Left ventricle myocardium inferior (tissue), 1 donor: ENCODE results near the gene SLAMF6. TPM values are rescaled to one million over a fixed set of nuclear protein-coding genes. Genes with fewer than 3 reads are reported as not detected.

ENCODE experiments used
- DNase-seq: peaks from one replicate; pipeline ENCODE4 v3.0.0-alpha.2; 2020
- H3K27ac ChIP-seq: fragments of 200-600 bp; replicated peaks from 2 replicates; pipeline ENCODE4 v1.8.0; 2021
- H3K27me3 ChIP-seq: fragments of 200-600 bp; 2 replicates; pipeline ENCODE4 v1.8.0; 2021; ENCODE audit warnings: low read depth
- H3K36me3 ChIP-seq: fragments of 200-600 bp; 2 replicates; pipeline ENCODE4 v1.8.0; 2021
- H3K4me1 ChIP-seq: fragments of 200-600 bp; 2 replicates; pipeline ENCODE4 v1.8.0; 2021
- H3K4me3 ChIP-seq: fragments of 200-600 bp; 2 replicates; pipeline ENCODE4 v1.8.0; 2021; ENCODE audit warnings: mild to moderate bottlenecking, moderate library complexity
- H3K9me3 ChIP-seq: fragments of 200-600 bp; replicated peaks from 2 replicates; pipeline ENCODE4 v1.8.0; 2021
- CTCF ChIP-seq: fragments of 200-600 bp; IDR thresholded peaks from 2 replicates; pipeline ENCODE4 v1.8.0; 2021; ENCODE audit warnings: antibody characterized with exemption, mild to moderate bottlenecking, borderline replicate concordance
- intact Hi-C: fragments of 100-400 bp; cut with micrococcal nuclease; formaldehyde crosslinking; loops from one replicate; pipeline ENCODE4 v1.11.0; 2022
- total RNA-seq: library from RNA; stranded (reverse); fragmentation: NEBNext Ultra II Directional; extraction: Animal tissue kit (Norgen Biotek cat#: 25700); gene quantifications from one replicate; pipeline ENCODE4 v1.2.1, GENCODE V29; 2021
- donor health status: DM: no; HTN: yes; CAD: no; lungs with severe emphysema.

Gene SLAMF6
- total RNA-seq, 1 donor from 2014 or later: 0.22 TPM

GRCh38 chr1:160454371-160455152 lies 68.5 kb downstream of the SLAMF6 start:
- intact Hi-C loops: no loop called here
- DNase-seq: no peak
- H3K36me3 ChIP-seq: no peaks in the 10 kb centered on the region
- H3K27ac ChIP-seq: no peak overlapping the region
- no peaks in the 10 kb centered on the region for H3K4me1 ChIP-seq
- peaks cover 21% of the 10 kb centered on the region for H3K27me3 ChIP-seq
- H3K4me3 ChIP-seq: no peak overlapping the region
- TF ChIP-seq CTCF: no peak
- no peaks in the 10 kb centered on the region for H3K9me3 ChIP-seq

DNA sequence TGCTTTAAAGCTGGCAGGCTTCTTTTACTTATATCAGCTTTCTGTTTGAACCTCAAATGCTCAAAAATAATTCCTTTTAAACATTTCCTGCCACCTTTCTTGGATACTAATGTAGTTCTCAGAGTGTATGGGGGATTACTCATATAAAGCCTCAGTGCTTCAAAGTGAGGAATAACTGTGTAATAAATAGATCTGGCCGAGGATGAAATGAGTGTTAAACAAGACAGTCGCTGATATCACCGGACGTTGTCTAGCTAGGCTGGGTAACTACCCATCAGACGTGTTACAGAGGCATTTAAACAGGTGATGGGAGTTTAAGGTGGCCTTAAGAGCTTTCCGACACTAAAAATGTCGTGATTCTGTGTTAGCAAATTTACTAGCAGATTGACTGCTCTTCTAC lies 69.6 kb downstream of the SLAMF6 start:
- no peak overlapping the region for H3K27ac ChIP-seq
- no peaks in the 10 kb centered on the region for H3K4me1 ChIP-seq
- H3K9me3 ChIP-seq: no peaks in the 10 kb centered on the region
- no peaks in the 10 kb centered on the region for H3K36me3 ChIP-seq
- no peak overlapping the region for H3K4me3 ChIP-seq
- peaks cover 18% of the 10 kb centered on the region for H3K27me3 ChIP-seq
- TF ChIP-seq CTCF: no peak
- no peak for DNase-seq
- intact Hi-C loops: no loop called here

GRCh38 chr1:160451859-160452232 lies 71.2 kb downstream of the SLAMF6 start:
- Histone ChIP-seq H3K36me3 (no peaks in the 10 kb centered on the region), H3K4me1 (peaks cover 5% of the 10 kb centered on the region), H3K9me3 (no peaks in the 10 kb centered on the region), H3K27me3 (peaks cover 18% of the 10 kb centered on the region), H3K4me3 (no peak overlapping the region), H3K27ac (no peak overlapping the region)
- no peak for TF ChIP-seq CTCF
- no peak for DNase-seq
- intact Hi-C loops: no loop called here

DNA sequence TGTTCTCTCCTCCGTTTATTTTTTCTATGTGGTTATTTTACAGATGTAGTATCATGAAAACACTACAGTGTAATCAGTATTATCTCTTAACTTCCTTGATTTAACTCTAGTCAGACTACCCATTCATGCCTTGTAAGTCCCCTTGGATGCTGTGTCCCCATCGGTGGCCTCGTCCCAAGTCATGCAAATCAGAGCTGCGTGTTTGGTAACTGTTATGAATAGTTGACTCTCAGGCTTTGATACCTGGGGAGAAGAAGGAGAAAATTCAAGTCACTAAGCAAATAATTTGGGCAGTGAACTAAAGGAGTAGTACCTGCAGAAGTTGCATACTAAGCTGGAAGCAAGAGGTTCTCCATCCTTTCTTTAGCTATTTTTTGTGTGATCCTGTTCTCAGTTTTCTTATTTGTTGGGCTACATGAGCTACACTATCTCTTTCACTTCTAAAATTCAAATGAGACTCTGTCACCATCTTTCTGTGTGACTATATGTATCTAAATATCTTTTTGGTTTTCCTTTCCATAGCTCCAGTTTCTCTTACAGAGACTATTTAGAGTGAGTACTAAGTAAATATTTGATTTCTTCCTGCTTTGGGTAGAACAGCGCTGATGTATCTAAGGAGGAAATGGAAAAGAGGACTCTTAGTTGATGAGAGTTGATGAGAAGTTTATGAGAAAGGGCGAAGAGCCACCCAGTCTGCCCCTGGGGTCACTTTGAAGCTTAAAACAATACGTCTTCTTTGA lies 71.8 kb downstream of the SLAMF6 start:
- no peaks in the 10 kb centered on the region for H3K36me3 ChIP-seq
- no peak overlapping the region for H3K4me3 ChIP-seq
- peaks cover 5% of the 10 kb centered on the region for H3K4me1 ChIP-seq
- TF ChIP-seq CTCF: no peak
- intact Hi-C loops: no loop called here
- H3K9me3 ChIP-seq: no peaks in the 10 kb centered on the region
- H3K27me3 ChIP-seq: peaks cover 18% of the 10 kb centered on the region
- DNase-seq: no peak
- H3K27ac ChIP-seq: no peak overlapping the region

- TF ChIP-seq CTCF: no peak
- H3K27me3 ChIP-seq: peaks cover 18% of the 10 kb centered on the region
- H3K9me3 ChIP-seq: no peaks in the 10 kb centered on the region
- intact Hi-C loops: no loop called here
- no peak overlapping the region for H3K27ac ChIP-seq
- H3K36me3 ChIP-seq: no peaks in the 10 kb centered on the region
- H3K4me3 ChIP-seq: no peak overlapping the region
- H3K4me1 ChIP-seq: peaks cover 5% of the 10 kb centered on the region
- DNase-seq: no peak
Measured at GRCh38 chr1:160449494-160449893, 73.6 kb downstream of the SLAMF6 start.
